Activated B cell treated with CpG ODN at 0.5 μM for 24 hours (primary cell): Measurements from ENCODE around the gene DNAAF5. TPM values are rescaled to one million over a fixed set of nuclear protein-coding genes. Genes with fewer than 3 reads are reported as not detected.

Experiments
- ATAC-seq: fragments of 200-7000 bp; cut with Tn5 transposase; one replicate; pipeline ENCODE4 v1.10.0; 2021; ENCODE audit warnings: low read depth, mild to moderate bottlenecking, moderate library complexity
- CTCF ChIA-PET: fragments of 350-600 bp; sonication (Branson Sonifier 250); formaldehyde crosslinking; loops from one replicate; lab custom pipeline; 2021; ENCODE audit warnings: antibody characterized with exemption; lab: Charles Lee
- POLR2A ChIA-PET: fragments of 350-600 bp; sonication (Branson Sonifier 250); formaldehyde crosslinking; loops from one replicate; lab custom pipeline; 2021; ENCODE audit warnings: antibody characterized with exemption; lab: Charles Lee
- DNase-seq: peaks from one replicate; pipeline ENCODE4 v3.0.0; 2022
- H3K27ac Mint-ChIP-seq: one replicate; pipeline ENCODE4 v1.8.0; 2020; ENCODE audit warnings: mixed read lengths
- H3K27me3 Mint-ChIP-seq: one replicate; pipeline ENCODE4 v1.8.0; 2021; ENCODE audit warnings: mixed read lengths
- H3K36me3 Mint-ChIP-seq: one replicate; pipeline ENCODE4 v1.8.0; 2021; ENCODE audit warnings: low read depth, mixed read lengths
- H3K4me1 Mint-ChIP-seq: one replicate; pipeline ENCODE4 v1.8.0; 2021; ENCODE audit warnings: mixed read lengths
- H3K4me3 Mint-ChIP-seq: one replicate; pipeline ENCODE4 v1.8.0; 2020; ENCODE audit warnings: mild to moderate bottlenecking, mixed read lengths
- H3K9me3 Mint-ChIP-seq: one replicate; pipeline ENCODE4 v1.8.0; 2020; ENCODE audit warnings: mixed read lengths
- intact Hi-C: fragments of 100-400 bp; cut with micrococcal nuclease; formaldehyde crosslinking; loops from one replicate; pipeline ENCODE4 v1.15.1; 2024
- total RNA-seq: library from RNA; stranded (reverse); gene quantifications from 2 replicates; pipeline ENCODE4 v1.2.3, GENCODE V29; 2022
- TF ChIP-seq, protein P1 (sequence below): fragments of 200-600 bp; IDR thresholded peaks from one replicate; pipeline ENCODE4 v1.8.0; 2022; ENCODE audit warnings: antibody characterized with exemption, mild to moderate bottlenecking

DNAAF5 gene
- total RNA-seq, 1 donor from 2014 or later = 23.5 TPM

DNA sequence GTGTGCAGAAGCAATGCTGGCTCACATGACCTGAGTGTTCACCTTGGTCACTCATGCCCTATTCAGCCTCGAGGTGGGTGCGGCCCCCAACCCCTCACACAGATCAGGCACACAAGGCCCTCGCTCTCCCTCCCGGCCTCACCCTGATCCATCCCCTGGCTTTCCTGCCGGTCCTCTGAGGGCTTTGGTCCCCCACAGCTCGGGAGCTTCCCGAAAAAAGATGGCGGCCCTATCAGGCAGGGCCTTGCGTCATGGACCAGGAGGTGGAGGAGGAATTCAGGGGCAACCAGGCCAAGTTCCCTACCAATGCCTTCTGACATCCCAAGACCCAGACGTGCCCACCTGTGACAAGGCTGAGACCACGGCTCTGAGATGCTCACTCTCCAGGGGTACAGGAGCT lies 43.7 kb upstream of the DNAAF5 start:
- ATAC-seq (no peak), DNase-seq (no peak)
- Mint-ChIP-seq H3K27me3 (no peaks in the 10 kb centered on the region), H3K4me3 (no peak overlapping the region), H3K36me3 (peaks cover 46% of the 10 kb centered on the region), H3K4me1 (no peaks in the 10 kb centered on the region), H3K27ac (no peak overlapping the region), H3K9me3 (peaks cover 22% of the 10 kb centered on the region)
- intact Hi-C loops = no loop called here
- CTCF ChIA-PET = no interaction called here
- TF ChIP-seq, protein P1, sequence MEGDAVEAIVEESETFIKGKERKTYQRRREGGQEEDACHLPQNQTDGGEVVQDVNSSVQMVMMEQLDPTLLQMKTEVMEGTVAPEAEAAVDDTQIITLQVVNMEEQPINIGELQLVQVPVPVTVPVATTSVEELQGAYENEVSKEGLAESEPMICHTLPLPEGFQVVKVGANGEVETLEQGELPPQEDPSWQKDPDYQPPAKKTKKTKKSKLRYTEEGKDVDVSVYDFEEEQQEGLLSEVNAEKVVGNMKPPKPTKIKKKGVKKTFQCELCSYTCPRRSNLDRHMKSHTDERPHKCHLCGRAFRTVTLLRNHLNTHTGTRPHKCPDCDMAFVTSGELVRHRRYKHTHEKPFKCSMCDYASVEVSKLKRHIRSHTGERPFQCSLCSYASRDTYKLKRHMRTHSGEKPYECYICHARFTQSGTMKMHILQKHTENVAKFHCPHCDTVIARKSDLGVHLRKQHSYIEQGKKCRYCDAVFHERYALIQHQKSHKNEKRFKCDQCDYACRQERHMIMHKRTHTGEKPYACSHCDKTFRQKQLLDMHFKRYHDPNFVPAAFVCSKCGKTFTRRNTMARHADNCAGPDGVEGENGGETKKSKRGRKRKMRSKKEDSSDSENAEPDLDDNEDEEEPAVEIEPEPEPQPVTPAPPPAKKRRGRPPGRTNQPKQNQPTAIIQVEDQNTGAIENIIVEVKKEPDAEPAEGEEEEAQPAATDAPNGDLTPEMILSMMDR = no peak
- POLR2A ChIA-PET = no interaction called here

DNA sequence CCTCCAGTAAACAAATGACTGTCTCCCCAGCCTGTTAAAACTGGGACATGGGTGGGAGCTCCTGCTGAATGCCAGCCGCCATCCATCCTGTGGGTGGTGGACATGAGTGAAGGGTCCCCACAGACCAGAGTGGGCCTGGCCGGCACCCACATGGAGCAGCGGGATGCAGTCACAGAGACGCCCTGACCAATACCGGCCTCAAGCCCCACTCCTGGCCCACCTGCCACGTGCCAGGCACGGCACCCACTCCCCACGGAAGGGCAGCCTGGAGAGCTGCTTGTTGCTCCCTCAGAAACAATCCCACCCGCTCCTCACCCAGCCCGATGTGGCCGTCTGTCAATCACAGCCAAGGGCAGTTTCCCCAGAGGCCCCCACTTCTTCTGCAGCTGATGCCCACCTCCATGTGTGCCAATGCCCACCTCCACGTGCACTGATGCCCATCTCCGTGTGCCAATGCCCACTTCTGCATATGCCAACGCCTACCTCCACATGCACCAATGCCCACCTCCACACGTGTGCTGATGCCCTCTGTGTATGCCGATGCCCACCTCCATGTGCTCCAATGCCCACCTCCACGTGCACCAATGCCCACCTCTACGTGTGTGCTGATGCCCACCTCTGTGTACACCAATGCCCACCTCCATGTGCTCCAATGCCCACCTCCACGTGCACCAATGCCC lies 42.8 kb upstream of the DNAAF5 start:
- H3K27me3 Mint-ChIP-seq = no peaks in the 10 kb centered on the region
- H3K4me3 Mint-ChIP-seq = no peak overlapping the region
- H3K4me1 Mint-ChIP-seq = no peaks in the 10 kb centered on the region
- intact Hi-C loops = no loop called here
- H3K36me3 Mint-ChIP-seq = peaks cover 46% of the 10 kb centered on the region
- CTCF ChIA-PET = no interaction called here
- ATAC-seq = no peak
- POLR2A ChIA-PET = no interaction called here
- H3K9me3 Mint-ChIP-seq = peaks cover 26% of the 10 kb centered on the region
- TF ChIP-seq, protein P1 = no peak
- no peak overlapping the region for H3K27ac Mint-ChIP-seq
- DNase-seq = no peak

DNA sequence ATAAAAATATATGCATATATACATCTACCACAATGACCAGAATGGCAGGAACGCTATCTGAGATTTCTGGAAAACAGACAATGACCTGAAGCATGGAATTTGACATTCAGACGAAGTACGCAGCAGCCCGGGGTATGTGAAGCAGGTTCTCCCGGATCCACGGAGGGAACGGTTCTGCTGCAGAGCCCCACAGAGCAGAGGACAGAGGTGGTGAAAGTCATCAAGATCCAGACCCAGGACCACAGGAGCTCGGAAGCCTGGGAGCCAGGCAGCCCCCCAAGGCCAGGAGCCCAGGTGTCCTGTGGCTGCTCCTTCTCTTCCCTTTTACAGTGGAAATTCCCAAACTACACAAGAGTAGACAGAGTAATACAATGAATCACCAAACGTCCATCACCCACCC lies 42.1 kb upstream of the DNAAF5 start:
- Mint-ChIP-seq H3K36me3 (peaks cover 46% of the 10 kb centered on the region), H3K27ac (no peak overlapping the region)
- CTCF ChIA-PET = no interaction called here

GRCh38 chr7:685540-685939 lies 41.0 kb upstream of the DNAAF5 start:
- ChIA-PET POLR2A (no interaction called here), CTCF (no interaction called here)
- DNase-seq = no peak
- no peak for ATAC-seq
- intact Hi-C loops = no loop called here
- Mint-ChIP-seq H3K27ac (no peak overlapping the region), H3K4me1 (no peaks in the 10 kb centered on the region), H3K9me3 (peaks cover 29% of the 10 kb centered on the region), H3K36me3 (peaks cover 45% of the 10 kb centered on the region), H3K4me3 (no peak overlapping the region), H3K27me3 (no peaks in the 10 kb centered on the region)
- TF ChIP-seq, protein P1 = no peak

More for the DNA sequence above, 42.1 kb upstream of the DNAAF5 start:
- H3K4me3 Mint-ChIP-seq = no peak overlapping the region
- no peaks in the 10 kb centered on the region for H3K27me3 Mint-ChIP-seq
- TF ChIP-seq, protein P1 = no peak
- peaks cover 29% of the 10 kb centered on the region for H3K9me3 Mint-ChIP-seq
- H3K4me1 Mint-ChIP-seq = no peaks in the 10 kb centered on the region
- intact Hi-C loops = no loop called here
- DNase-seq = no peak
- POLR2A ChIA-PET = no interaction called here
- ATAC-seq = no peak

DNA sequence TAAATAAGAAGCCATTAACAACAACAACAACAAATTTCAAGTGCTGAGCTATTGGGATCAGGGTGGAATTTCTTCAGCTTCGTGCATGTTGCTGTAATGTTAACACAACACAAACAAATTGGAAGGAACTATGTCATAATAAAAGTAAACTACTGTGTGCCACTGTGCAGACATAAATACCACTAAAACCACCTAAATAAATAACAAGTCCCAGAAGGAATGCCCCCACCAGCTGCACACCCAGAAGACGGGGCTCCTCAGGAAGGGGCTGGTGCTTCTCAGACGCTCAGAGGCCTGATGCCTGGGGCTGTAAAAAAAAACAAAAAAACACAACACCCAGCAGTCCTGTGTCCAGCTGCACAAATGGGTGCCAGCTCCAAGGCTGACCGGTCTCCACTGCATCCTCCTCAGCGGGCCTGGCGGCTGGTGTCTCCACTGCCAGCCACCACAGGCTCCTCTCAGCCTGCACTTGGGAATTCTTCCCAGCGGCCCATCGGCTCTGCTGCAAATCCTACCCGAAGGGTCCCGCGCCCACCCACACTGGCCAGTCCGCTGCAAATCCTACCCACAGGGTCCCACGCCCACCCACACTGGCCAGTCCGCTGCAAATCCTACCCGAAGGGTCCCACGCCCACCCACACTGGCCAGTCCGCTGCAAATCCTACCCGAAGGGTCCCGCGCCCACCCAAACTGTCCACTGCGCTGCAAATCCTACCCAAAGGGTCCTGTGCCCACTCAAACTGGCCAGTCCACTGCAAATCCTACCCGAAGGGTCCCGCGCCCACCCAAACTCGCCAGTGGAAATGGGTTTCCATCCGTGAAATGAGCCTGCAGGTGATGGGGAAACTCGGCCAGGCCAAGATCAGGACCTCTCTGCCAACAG lies 35.8 kb upstream of the DNAAF5 start:
- TF ChIP-seq, protein P1 = no peak
- peaks cover 38% of the 10 kb centered on the region for H3K36me3 Mint-ChIP-seq

More for the DNA sequence above, 35.8 kb upstream of the DNAAF5 start:
- CTCF ChIA-PET = no interaction called here
- intact Hi-C loops = no loop called here
- DNase-seq = no peak
- Mint-ChIP-seq H3K27me3 (no peaks in the 10 kb centered on the region), H3K27ac (no peak overlapping the region), H3K4me1 (no peaks in the 10 kb centered on the region), H3K9me3 (peaks cover 21% of the 10 kb centered on the region), H3K4me3 (no peak overlapping the region)
- ATAC-seq = no peak
- POLR2A ChIA-PET = no interaction called here
